IPS-11a (cell line): Measurements from ENCODE around the gene ZNF414.

Experiments used
- H3K4me3 ChIP-seq: one replicate; pipeline ENCODE4 v1.5.1; 2013; ENCODE audit warnings: low read depth, low read length, control low read depth

Gene ZNF414

DNA sequence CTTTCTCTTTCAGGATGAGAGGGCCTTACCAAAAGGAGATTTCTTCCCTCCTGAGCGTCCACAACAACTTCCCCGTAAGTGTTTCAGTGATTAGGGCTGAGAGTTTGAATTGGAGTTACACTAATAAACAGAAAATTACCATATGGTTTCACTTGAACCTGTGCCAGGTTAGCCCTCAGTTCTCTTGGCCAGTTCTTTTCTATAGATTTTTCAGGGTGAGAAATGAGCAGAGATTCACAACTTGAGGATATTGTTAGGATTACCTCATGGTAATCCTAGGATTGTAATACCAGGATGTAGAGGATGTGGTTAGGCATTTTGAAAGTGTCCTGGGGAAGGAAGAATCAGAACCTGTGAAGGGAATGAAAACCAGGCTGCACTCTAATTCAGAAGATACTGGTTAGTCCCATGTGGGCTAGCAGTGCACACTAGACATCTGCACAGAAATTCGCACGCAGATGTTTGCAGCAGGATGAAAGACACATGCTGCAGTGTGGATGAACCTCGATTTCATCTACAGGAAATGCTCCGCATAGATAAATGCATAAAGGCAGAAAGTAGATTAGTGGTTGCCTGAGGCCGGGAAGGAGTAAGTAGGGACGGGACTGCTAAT lies 45.1 kb downstream of the ZNF414 start:
- H3K4me3 ChIP-seq: no peak overlapping the region

DNA sequence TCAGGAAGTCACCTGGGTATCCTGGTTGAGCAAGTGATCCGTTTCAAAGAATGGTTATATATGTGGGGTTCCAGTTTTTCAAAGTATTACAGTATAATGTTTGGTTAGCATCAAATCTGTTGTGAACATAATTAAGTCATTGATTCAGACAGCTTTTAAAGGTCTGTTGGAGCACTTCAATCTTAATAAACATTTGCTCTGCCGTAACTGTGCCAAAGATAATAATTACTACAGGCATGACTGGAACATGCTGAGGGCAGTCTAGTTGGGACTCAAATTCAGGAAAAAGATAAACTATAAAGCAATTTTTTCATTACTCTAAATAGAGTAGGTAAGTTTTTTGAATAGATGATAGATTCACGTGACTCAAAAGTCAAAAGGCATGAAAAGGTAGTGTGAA lies 45.8 kb downstream of the ZNF414 start:
- no peak overlapping the region for H3K4me3 ChIP-seq

DNA sequence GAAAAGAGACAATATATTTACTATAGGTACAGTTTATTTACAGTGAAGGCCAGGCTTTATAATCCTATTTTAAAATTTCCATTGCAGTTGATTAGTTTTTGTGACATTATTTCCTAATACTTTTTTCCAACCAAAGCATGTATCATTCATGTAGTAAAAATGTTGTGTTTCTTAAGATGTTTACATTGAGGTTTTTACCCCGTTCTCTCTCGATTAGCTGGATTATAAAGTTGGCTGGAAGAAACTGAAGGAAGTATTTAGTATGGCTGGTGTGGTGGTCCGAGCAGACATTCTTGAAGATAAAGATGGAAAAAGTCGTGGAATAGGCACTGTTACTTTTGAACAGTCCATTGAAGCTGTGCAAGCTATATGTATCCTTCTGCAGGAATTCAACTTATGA lies 47.9 kb downstream of the ZNF414 start:
- no peak overlapping the region for H3K4me3 ChIP-seq

- H3K4me3 ChIP-seq: no peak overlapping the region
Observed at GRCh38 chr19:8463365-8463764, 50.6 kb downstream of the ZNF414 start.

DNA sequence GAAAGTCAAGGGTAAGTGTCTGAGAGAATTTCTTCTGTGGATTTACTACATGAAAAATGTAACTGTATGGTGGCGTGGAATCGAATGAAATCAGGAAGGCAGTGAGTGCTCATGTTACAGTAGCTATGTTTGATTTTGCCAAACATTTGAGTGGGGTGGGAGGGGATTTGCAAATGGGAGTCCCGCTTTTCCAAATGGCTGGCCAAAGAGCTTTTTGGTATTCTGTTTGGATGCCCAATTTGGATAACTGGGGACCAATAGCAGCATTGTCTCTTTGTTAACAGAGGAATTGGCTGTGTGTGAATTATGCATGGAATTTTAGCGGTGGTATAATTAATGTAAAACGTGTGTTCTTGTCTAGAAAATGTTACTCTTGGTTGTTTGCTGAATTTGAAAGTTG lies 51.4 kb downstream of the ZNF414 start:
- no peak overlapping the region for H3K4me3 ChIP-seq

DNA sequence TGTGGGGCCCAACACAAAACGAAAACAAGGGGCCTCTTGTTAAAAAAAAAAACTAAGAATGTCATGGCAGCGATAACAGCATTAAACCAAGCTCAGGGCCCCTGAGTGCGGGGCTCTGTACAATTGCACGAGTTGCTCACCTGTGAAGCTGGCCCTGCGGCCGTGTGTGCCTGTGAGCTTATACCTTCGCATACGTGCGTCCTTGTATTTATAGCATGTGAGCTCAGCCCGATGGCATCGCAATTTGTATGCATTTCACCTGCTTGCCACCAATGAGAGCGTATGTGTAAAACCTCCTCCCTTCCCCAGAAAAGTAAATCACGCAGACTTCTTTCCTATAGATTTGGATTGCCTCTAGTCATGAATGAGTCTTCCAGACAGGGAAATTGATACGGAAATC lies 52.1 kb downstream of the ZNF414 start:
- H3K4me3 ChIP-seq: no peak overlapping the region

DNA sequence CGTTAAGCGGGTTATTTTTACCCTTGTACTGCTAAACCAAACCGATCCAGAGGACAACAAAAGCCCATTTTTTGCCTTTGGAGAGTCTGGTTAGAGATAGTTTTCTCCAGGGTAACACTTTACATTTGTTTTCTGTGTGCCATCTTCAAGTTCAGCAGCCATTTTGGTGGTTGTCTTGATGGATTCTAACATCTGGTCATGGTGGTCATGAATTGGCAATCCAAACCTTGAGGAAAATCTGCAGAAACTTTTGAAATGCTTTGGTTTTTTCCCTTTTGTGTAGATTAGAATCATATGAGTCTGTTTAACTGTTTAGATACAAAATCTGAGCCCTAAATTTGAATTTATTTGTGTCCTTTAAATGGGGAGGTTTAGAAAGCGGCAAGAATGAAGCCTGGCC lies 52.6 kb downstream of the ZNF414 start:
- no peak overlapping the region for H3K4me3 ChIP-seq

DNA sequence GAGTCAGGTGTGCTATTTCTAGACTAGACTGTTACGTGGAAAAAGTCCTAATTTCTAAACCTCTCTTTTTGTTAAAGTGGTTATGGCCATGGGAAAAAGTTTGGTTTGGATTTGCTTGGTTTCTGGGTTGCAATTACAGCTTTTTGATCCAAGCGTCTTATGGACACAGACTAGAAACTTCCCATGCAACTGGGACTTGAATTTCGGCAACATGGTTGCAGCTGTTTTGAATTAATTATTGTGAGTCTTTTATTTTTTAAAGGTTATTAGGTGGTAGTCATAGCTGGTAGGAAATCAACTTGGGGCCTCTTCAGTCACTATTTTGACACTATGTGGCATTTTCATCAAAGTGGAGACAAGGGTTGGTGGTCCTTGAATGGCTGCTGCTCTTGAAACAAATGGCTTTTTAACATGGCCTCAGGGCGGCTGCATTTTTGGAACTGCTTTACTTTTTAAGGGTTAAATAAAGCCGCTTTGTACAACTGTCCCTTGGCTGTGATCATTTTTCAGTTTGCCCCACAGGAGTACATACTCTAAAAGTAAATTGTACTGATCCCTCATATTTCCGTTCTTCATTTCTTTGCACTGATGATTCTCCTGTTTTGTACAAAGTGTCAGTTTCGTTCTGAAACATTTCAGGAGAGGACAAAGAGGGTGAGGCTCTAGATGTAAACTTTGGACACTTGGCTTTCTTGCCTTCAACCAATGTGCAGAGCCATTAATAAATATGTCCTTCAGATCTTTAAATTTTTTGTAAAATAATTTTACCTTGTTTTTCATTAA lies 53.3 kb downstream of the ZNF414 start:
- no peak overlapping the region for H3K4me3 ChIP-seq
